Transverse colon (tissue), 4 donors: Measurements from ENCODE around the gene GFPT2. TPM values are rescaled to one million over a fixed set of nuclear protein-coding genes. Genes with fewer than 3 reads are reported as not detected.

ENCODE experiments used
- DNase-seq: peaks from one replicate; pipeline ENCODE4 v3.0.0-alpha.2; 2019
- H3K27ac ChIP-seq, 4 donors: fragments of 200-600 bp; sonication (generic); 2 replicates each; pipeline ENCODE4 v1.5.1; 2016 to 2018; ENCODE audit warnings: inconsistent platforms in 4 of 4
- H3K27me3 ChIP-seq: fragments of 200-600 bp; sonication (generic); 2 replicates; pipeline ENCODE4 v1.5.1; 2017; ENCODE audit warnings: inconsistent platforms
- H3K36me3 ChIP-seq, 4 donors: fragments of 200-600 bp; sonication (generic); 2 replicates each; pipeline ENCODE4 v1.5.1; 2017 to 2019; ENCODE audit warnings: inconsistent platforms in 4 of 4
- H3K4me1 ChIP-seq, 4 donors: fragments of 200-600 bp; sonication (generic); 2 replicates each; pipeline ENCODE4 v1.5.1; 2017 to 2020; ENCODE audit warnings: inconsistent platforms in 4 of 4
- H3K4me3 ChIP-seq, 4 donors: fragments of 200-600 bp; sonication (generic); 1 replicate in 1 of 4; 2 replicates in 3 of 4; pipeline versions ENCODE4 v1.5.1 to v1.6.1; 2017 to 2019; ENCODE audit warnings: inconsistent platforms in 4 of 4
- H3K9me3 ChIP-seq, 2 donors: fragments of 200-600 bp; sonication (generic); 2 replicates each; pipeline ENCODE4 v1.5.1; 2017 to 2019; ENCODE audit warnings: inconsistent platforms in 2 of 2
- CTCF ChIP-seq, 5 experiments: fragments of 200-600 bp in 3 of 5; fragments of 450-650 bp in 2 of 5; sonication (generic) in 3 of 5; IDR thresholded peaks; 1 replicate in 2 of 5; 2 replicates in 3 of 5; pipeline ENCODE4 v1.5.1; 2016 to 2017; ENCODE audit warnings: antibody characterized with exemption in 5 of 5, inconsistent platforms in 3 of 5, mild to moderate bottlenecking in 2 of 5, moderate library complexity in 1 of 5
- EP300 ChIP-seq: sonication (generic); formaldehyde crosslinking; IDR thresholded peaks from one replicate; pipeline ENCODE4 v1.6.1; 2017; ENCODE audit warnings: antibody characterized with exemption, low read depth
- POLR2A ChIP-seq: fragments of 450-650 bp; IDR thresholded peaks from one replicate; pipeline ENCODE4 v1.6.1; 2016; ENCODE audit warnings: antibody characterized with exemption, mild to moderate bottlenecking, moderate library complexity
- POLR2AphosphoS5 ChIP-seq, 3 donors: sonication (generic); formaldehyde crosslinking; IDR thresholded peaks; one replicate each; pipeline ENCODE4 v1.6.1; 2016; ENCODE audit warnings: antibody characterized with exemption in 3 of 3
- WGBS, 2 donors: methylation state at CpG; one replicate each; pipeline ENCODE4 v1.1.5; 2018; ENCODE audit warnings: low coverage in 1 of 2; 5-methylcytosine and 5-hydroxymethylcytosine counted together
- in situ Hi-C, 4 donors: fragments of 200-750 bp; cut with MboI; loops; one replicate each; pipeline versions ENCODE4 v1.15.0 to v1.15.1; 2017; ENCODE audit warnings: low sequenced_read_pairs in 3 of 4, low pct_ligation_motif_present in 1 of 4, low pct_unique_long_range_greater_than_20kb in 1 of 4
- intact Hi-C: fragments of 100-400 bp; cut with DNase I; formaldehyde crosslinking; loops from one replicate; pipeline ENCODE4 v1.15.1; 2023; ENCODE audit warnings: low total_unique reads
- total RNA-seq, 4 donors: library from RNA; depleted of rRNA; stranded (reverse); fragments of >200 nt; gene quantifications; one replicate each; pipeline ENCODE4 v1.1.0, GENCODE V29; 2016

Gene GFPT2
- total RNA-seq, 4 donors from 2014 or later, result 5.9 to 47.4 (median 11.2) TPM

GRCh38 chr5:180332861-180333260, 20.3 kb downstream of the GFPT2 start:
- H3K36me3 ChIP-seq, result no peaks in the 10 kb centered on the region
- DNase-seq, result no peak
- peaks cover 10% of the 10 kb centered on the region for H3K27me3 ChIP-seq
- peak overlapping the region in 1 of 4 donors; percentile 72 for H3K27ac ChIP-seq
- in situ Hi-C loops (no loop called here), intact Hi-C loops (no loop called here)
- TF ChIP-seq POLR2A, result no peak
- TF ChIP-seq EP300, result no peak
- no peak for TF ChIP-seq CTCF (IDR thresholded peaks at IDR 0.05)
- TF ChIP-seq POLR2AphosphoS5 (IDR thresholded peaks at IDR 0.05), result no peak
- no peaks in the 10 kb centered on the region for H3K9me3 ChIP-seq
- H3K4me1 ChIP-seq, result no peaks in the 10 kb centered on the region
- H3K4me3 ChIP-seq, result no peak overlapping the region
- 83 to 91% methylated on average over 3 of the region's 3 CpGs for WGBS, 2 donors

DNA sequence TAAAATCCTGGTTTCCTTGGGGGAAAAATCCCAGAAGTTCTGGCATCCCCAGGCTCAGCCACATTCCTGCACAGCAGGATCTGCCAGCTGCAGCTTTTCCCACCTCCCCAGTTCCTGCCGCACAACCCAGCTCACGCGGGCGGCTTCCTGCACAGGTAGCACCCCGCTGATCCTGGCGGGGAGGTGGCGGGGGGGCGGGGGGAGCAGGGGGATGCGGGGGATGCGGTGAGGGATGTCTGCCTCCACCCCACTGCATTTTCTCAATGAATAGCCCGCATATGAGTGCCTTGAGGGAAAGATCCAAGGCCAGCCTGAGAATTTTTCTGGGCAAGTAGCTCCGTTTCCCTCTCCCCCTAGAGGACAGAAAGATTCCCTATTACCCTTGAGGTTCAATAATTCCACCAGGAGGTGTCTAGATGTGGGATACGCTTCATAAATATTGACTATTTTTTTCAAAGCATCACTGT, 21.1 kb downstream of the GFPT2 start:
- intact Hi-C loops, result no loop called here
- Histone ChIP-seq H3K4me1 (no peaks in the 10 kb centered on the region), H3K9me3 (no peaks in the 10 kb centered on the region), H3K27ac (peak overlapping the region; percentile 3 to 72 (median 40)), H3K27me3 (peaks cover 10% of the 10 kb centered on the region), H3K36me3 (no peaks in the 10 kb centered on the region), H3K4me3 (no peak overlapping the region)
- in situ Hi-C loops, result no loop called here
- no peak for TF ChIP-seq CTCF (IDR thresholded peaks at IDR 0.05)
- no peak for TF ChIP-seq POLR2A
- TF ChIP-seq EP300, result no peak
- no peak for TF ChIP-seq POLR2AphosphoS5 (IDR thresholded peaks at IDR 0.05)
- 11% methylated on average over 11 of the region's 13 CpGs; no CpG with 5 or more reads in 1 of the 2 donors for WGBS, 2 donors
- DNase-seq, result no peak

DNA sequence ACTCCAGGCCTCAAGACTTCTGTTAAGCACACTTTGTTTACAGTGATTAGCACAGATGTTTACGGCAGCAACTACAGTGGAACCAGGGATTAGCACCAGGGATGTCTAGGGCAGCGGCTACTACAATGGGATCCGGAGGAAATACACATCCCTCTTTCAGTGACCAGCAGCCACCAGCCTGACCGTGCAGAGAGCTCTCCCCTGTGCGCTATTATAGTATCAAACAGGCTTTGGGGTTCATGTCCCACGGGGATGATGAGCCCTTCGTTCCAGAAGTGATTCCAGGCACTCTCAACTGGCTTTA, 21.5 kb downstream of the GFPT2 start:
- DNase-seq, result no peak
- Histone ChIP-seq H3K27ac (peak overlapping the region; percentile 32 to 72 (median 58)), H3K27me3 (peaks cover 10% of the 10 kb centered on the region), H3K9me3 (no peaks in the 10 kb centered on the region), H3K4me3 (no peak overlapping the region), H3K36me3 (no peaks in the 10 kb centered on the region), H3K4me1 (no peaks in the 10 kb centered on the region)
- WGBS, 2 donors, result 54% methylated on average over 7 of the region's 7 CpGs; no CpG with 5 or more reads in 1 of the 2 donors
- intact Hi-C loops (no loop called here), in situ Hi-C loops (no loop called here)
- TF ChIP-seq POLR2AphosphoS5 (IDR thresholded peaks at IDR 0.05) (no peak), EP300 (no peak), POLR2A (no peak), CTCF (IDR thresholded peaks at IDR 0.05) (no peak)

DNA sequence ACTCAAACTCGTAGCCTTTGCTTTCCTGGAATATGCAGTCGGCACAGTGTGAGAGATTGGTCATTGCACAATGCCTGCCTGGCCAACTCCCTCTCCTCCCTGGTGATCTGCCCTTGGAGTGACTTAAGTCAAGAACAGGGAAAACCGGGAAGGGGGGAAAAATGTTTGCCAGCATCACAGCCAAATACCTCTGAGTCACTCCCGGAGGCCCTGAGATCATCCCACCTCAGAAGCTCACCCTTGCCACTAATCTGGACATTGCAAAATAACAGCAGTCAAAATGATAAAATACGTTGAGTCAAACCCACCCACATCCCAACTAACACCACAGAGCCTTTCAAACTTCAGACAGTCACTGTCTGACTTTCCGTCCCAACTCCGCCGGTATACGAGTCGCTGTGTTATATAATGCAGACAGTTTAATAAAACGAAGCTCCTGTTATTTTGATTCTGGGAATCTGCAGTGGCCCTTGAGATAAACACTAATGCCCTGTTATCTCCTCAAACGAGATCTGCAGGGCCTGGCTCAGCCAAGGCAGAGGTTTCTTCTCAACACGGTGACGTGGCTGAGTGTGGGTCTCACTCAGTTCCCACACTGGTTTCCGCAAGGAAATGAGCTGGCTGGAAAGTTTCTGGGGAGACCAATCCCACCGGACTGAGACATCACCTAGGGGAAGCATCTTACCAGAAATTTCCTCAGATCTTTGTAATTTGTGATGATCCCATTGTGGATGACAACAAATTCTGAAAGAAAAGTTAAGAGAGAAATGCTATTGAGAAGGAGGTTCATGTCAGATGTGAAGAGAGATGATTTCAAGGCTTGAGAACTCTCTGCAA, 22.1 kb downstream of the GFPT2 start:
- no peaks in the 10 kb centered on the region for H3K36me3 ChIP-seq
- in situ Hi-C loops, result no loop called here
- 65 to 88% methylated on average over 7 to 16 of the region's 16 CpGs for WGBS, 2 donors

More for the DNA sequence above, 22.1 kb downstream of the GFPT2 start:
- peaks cover 10% of the 10 kb centered on the region for H3K27me3 ChIP-seq
- H3K27ac ChIP-seq, result peak overlapping the region; percentile 32 to 72 (median 58)
- intact Hi-C loops, result no loop called here
- peak; percentile 41 for DNase-seq
- no peaks in the 10 kb centered on the region for H3K9me3 ChIP-seq
- TF ChIP-seq POLR2A (no peak), CTCF (IDR thresholded peaks at IDR 0.05) (no peak), EP300 (no peak), POLR2AphosphoS5 (IDR thresholded peaks at IDR 0.05) (peak in 2 of 3 donors; percentile 9 to 39)
- H3K4me1 ChIP-seq, result no peaks in the 10 kb centered on the region
- H3K4me3 ChIP-seq, result no peak overlapping the region
